K562 (cell line): ENCODE results near the gene MTPN. TPM values are rescaled to one million over a fixed set of nuclear protein-coding genes. Genes with fewer than 3 reads are reported as not detected.

ENCODE experiments used
- ATAC-seq: fragments of 200-7000 bp; cut with Tn5 transposase; 3 replicates; pipeline ENCODE4 v1.9.1; 2020; ENCODE audit warnings: moderate library complexity
- BruUV-seq: library from RNA; stranded (reverse); fragments of 400-500 nt; replicated peaks from 2 replicates; lab custom pipeline; 2021; lab: Mats Ljungman, UMichigan
- CTCF ChIA-PET: fragments of 300-600 bp; formaldehyde crosslinking; extraction: SDS; loops from one replicate; lab custom pipeline; 2021; ENCODE audit warnings: low intra/inter-chr PET ratio; lab: Yijun Ruan, JAX
- POLR2A ChIA-PET: fragments of 300-600, 350-650 bp; sonication (Branson Sonifier 250); formaldehyde crosslinking; extraction: SDS; loops from one replicate; lab custom pipeline; 2021; ENCODE audit warnings: antibody characterized with exemption, inconsistent platforms; lab: Yijun Ruan, JAX
- DNase-seq, 4 experiments: peaks; one replicate each; pipeline versions ENCODE4 v3.0.0 to v3.0.0-alpha.2; 2011 to 2018; ENCODE audit warnings: low spot score in 3 of 4, mixed read lengths in 3 of 4; ENCODE audit errors: extremely low read depth in 1 of 4
- FAIRE-seq: peaks from 2 replicates; lab custom pipeline; 2011; peaks lifted over from hg19 to GRCh38; lab: Jason Lieb, UNC
- H2AFZ ChIP-seq: 2 replicates; pipeline ENCODE4 v1.6.0; 2011; ENCODE audit warnings: low read depth, low read length, control low read depth, inconsistent platforms
- H3K27ac ChIP-seq: fragments of 200-600 bp; 3 replicates; pipeline ENCODE4 v1.8.0; 2011; ENCODE audit warnings: low read depth, mild to moderate bottlenecking, control low read depth, inconsistent platforms, low read length, moderate library complexity, mixed read lengths; ENCODE audit errors: extremely low read depth
- H3K27me3 ChIP-seq, 2 experiments: fragments of 300-600 bp in 1 of 2; 2 replicates in 1 of 2; 3 replicates in 1 of 2; pipeline versions ENCODE4 v1.6.0 to v1.8.0; 2011; ENCODE audit warnings: inconsistent platforms in 2 of 2, low read length in 2 of 2, mild to moderate bottlenecking in 1 of 2, mixed read lengths in 1 of 2, moderate library complexity in 1 of 2; ENCODE audit not compliant: control insufficient read depth in 2 of 2, insufficient read depth in 2 of 2
- H3K36me3 ChIP-seq: fragments of 300-600 bp; 3 replicates; pipeline ENCODE4 v1.8.0; 2011; ENCODE audit warnings: mild to moderate bottlenecking, low read length, inconsistent platforms; ENCODE audit not compliant: control insufficient read depth, insufficient read depth
- H3K4me1 ChIP-seq, 2 experiments: fragments of 200-600 bp in 1 of 2; replicated peaks in 1 of 2; 2 replicates in 1 of 2; 3 replicates in 1 of 2; pipeline versions ENCODE4 v1.5.1 to v1.8.0; 2011; ENCODE audit warnings: inconsistent platforms in 2 of 2, low read length in 2 of 2, mild to moderate bottlenecking in 1 of 2, mixed read lengths in 1 of 2, moderate library complexity in 1 of 2; ENCODE audit not compliant: control insufficient read depth in 2 of 2, insufficient read depth in 2 of 2
- H3K4me2 ChIP-seq: 2 replicates; pipeline ENCODE4 v1.6.1; 2011; ENCODE audit warnings: low read length, control low read depth, inconsistent platforms, mixed read lengths; ENCODE audit not compliant: insufficient read depth
- H3K4me3 ChIP-seq: fragments of 200-600 bp; sonication (generic), shearing (Covaris generic); 2 replicates; pipeline ENCODE4 v1.5.1; 2016; ENCODE audit warnings: control low read depth, inconsistent platforms
- H3K79me2 ChIP-seq: fragments of 200-600 bp; 3 replicates; pipeline ENCODE4 v1.8.0; 2011; ENCODE audit warnings: low read length, inconsistent platforms; ENCODE audit not compliant: control insufficient read depth, insufficient read depth
- H3K9ac ChIP-seq, 2 experiments: 2 replicates each; pipeline versions ENCODE4 v1.6.0 to v1.6.1; 2011; ENCODE audit warnings: low read depth in 2 of 2, low read length in 2 of 2, control low read depth in 1 of 2, inconsistent platforms in 1 of 2, mild to moderate bottlenecking in 1 of 2, mixed read lengths in 1 of 2; ENCODE audit not compliant: insufficient read depth in 1 of 2
- H3K9me1 ChIP-seq: one replicate; pipeline ENCODE4 v1.6.0; 2011; ENCODE audit warnings: inconsistent platforms, mild to moderate bottlenecking, low read length, moderate library complexity; ENCODE audit not compliant: control insufficient read depth, insufficient read depth
- H3K9me3 ChIP-seq: replicated peaks from 2 replicates; pipeline ENCODE4 v1.5.1; 2011; ENCODE audit warnings: low read depth, low read length, inconsistent platforms; ENCODE audit not compliant: control insufficient read depth, insufficient read depth
- H4K20me1 ChIP-seq: replicated peaks from 2 replicates; pipeline ENCODE4 v1.6.1; 2011; ENCODE audit warnings: low read length, inconsistent platforms, mixed read lengths; ENCODE audit not compliant: control insufficient read depth, insufficient read depth
- CCNT2 ChIP-seq: IDR thresholded peaks from 2 replicates; pipeline ENCODE4 v1.6.1; 2011; ENCODE audit warnings: borderline replicate concordance, low read depth, mild to moderate bottlenecking, moderate library complexity, mixed read lengths, low read length; ENCODE audit not compliant: insufficient read length; ENCODE audit errors: extremely low read depth
- E2F6 ChIP-seq, 2 experiments: IDR thresholded peaks; 2 replicates each; pipeline ENCODE4 v1.6.1; 2011; ENCODE audit warnings: borderline replicate concordance in 1 of 2, control low read depth in 1 of 2, low read depth in 1 of 2, low read length in 1 of 2, mild to moderate bottlenecking in 1 of 2, mixed read lengths in 1 of 2, moderate library complexity in 1 of 2; ENCODE audit not compliant: insufficient read depth in 1 of 2, insufficient read length in 1 of 2, poor library complexity in 1 of 2, severe bottlenecking in 1 of 2; ENCODE audit errors: extremely low read depth in 1 of 2
- FOXK2 ChIP-seq, 2 experiments: fragments of 450-650 bp; IDR thresholded peaks in 1 of 2; conservative IDR thresholded peaks in 1 of 2; 2 replicates each; pipeline ENCODE4 v1.6.1; 2016; ENCODE audit warnings: low read depth in 2 of 2, mild to moderate bottlenecking in 1 of 2
- JUNB ChIP-seq: fragments of 450-650 bp; formaldehyde crosslinking; conservative IDR thresholded peaks from 2 replicates; pipeline ENCODE4 v1.4.0; 2020; ENCODE audit warnings: mild to moderate bottlenecking
- NFIC ChIP-seq: fragments of 450-650 bp; IDR thresholded peaks from 2 replicates; pipeline ENCODE4 v1.6.1; 2017; ENCODE audit warnings: mild to moderate bottlenecking, inconsistent platforms
- PRDM10 ChIP-seq: fragments of 450-650 bp; IDR thresholded peaks from 2 replicates; pipeline ENCODE4 v1.6.1; 2018; ENCODE audit not compliant: partially characterized antibody
- XRCC5 ChIP-seq: fragments of 200-400 bp; formaldehyde crosslinking; IDR thresholded peaks from 2 replicates; pipeline ENCODE4 v1.6.1; 2017; ENCODE audit warnings: low read depth, mild to moderate bottlenecking, low read length
- ZBTB8A ChIP-seq: fragments of 450-650 bp; IDR thresholded peaks from 2 replicates; pipeline ENCODE4 v1.6.1; 2018; ENCODE audit warnings: mild to moderate bottlenecking, moderate library complexity; ENCODE audit not compliant: partially characterized antibody
- ZNF217 ChIP-seq: sonication (generic); formaldehyde crosslinking; IDR thresholded peaks from 2 replicates; pipeline ENCODE4 v1.8.0; 2022; ENCODE audit warnings: mild to moderate bottlenecking, missing genetic modification reagents
- WGBS: fragments of 100-300 bp; shearing (Covaris generic); methylation state at CpG from one replicate; pipeline ENCODE4 v1.1.6; 2016; ENCODE audit warnings: low coverage, mixed read lengths; ENCODE audit not compliant: insufficient coverage; ENCODE audit errors: missing lambda C conversion rate; 5-methylcytosine and 5-hydroxymethylcytosine counted together
- in situ Hi-C: fragments of 300-500 bp; cut with MboI; formaldehyde crosslinking; loops from 4 replicates; pipeline ENCODE4 v1.15.0; 2018; ENCODE audit warnings: inconsistent platforms, mixed read lengths
- intact Hi-C: fragments of 100-400 bp; cut with micrococcal nuclease; formaldehyde crosslinking; loops from 2 replicates; pipeline ENCODE4 v1.14.2; 2022
- polyA plus RNA-seq, 8 experiments: library from polyadenylated mRNA; depleted of rRNA in 4 of 8; stranded (reverse) in 5 of 8; unstranded in 3 of 8; fragments of >200 nt; fragmentation: Nextera tagmentation in 2 of 8; fragmentation: Illumina TruSeq in 1 of 8; extraction: Ambion mirVana in 2 of 8; extraction: Trizol in 1 of 8; gene quantifications; 2 replicates each; pipeline versions ENCODE4 v1.2.1 to v1.2.3, GENCODE V29; 2011 to 2014; ENCODE audit warnings: inconsistent platforms in 1 of 8, missing spikeins in 1 of 8
- total RNA-seq, 7 experiments: library from RNA; depleted of rRNA in 6 of 7; stranded (reverse); fragments of >200 nt in 6 of 7; fragmentation: Illumina TruSeq in 2 of 7; extraction: Trizol in 2 of 7; gene quantifications; 2 replicates each; pipeline versions ENCODE4 v1.2.1 to v1.2.3, GENCODE V29; 2011 to 2021; ENCODE audit warnings: low replicate concordance in 1 of 7

The MTPN gene
- total and polyA plus RNA-seq, 9 of the 15 experiments (the other 6 are each of a cell fraction or from before 2014, with no cell fraction given) = 68.5 to 261 (median 156) TPM

DNA sequence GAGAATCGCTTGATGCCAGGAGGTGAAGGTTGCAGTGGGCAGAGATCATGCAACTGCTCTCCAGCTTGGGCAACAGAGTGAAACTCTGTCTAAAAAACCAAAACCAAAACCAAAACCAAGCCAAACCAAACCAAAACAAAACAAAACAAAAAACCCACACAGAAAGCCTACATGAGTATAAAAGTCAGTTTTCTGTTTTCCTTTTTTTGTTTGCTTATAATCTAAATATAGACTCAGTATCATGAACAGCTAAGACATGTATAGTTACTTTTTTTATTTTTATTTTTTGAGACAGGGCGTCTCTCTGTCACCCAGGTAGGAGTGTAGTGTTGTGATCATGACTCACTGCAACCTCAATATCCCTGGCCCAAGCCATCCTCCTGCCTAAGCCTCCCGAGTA lies 16.8 kb upstream of the MTPN start:
- H3K9me3 ChIP-seq = no peaks in the 10 kb centered on the region
- no peaks in the 10 kb centered on the region for H3K79me2 ChIP-seq
- no peak for FAIRE-seq
- H3K36me3 ChIP-seq = no peaks in the 10 kb centered on the region
- no peak for DNase-seq
- H3K27me3 ChIP-seq = no peaks in the 10 kb centered on the region
- peaks cover 4 to 25% of the 10 kb centered on the region in 2 experiments; a peak in 3 of 5 replicates for H3K4me1 ChIP-seq
- BruUV-seq = no TSS peak
- 51% methylated on average over 3 of the region's 3 CpGs for WGBS
- ChIA-PET POLR2A (interaction anchor here (1.1 to 1.5 kb wide), 3 partner anchors 9 to 92 kb away, joined by 3 to 5 read pairs (median 3); partner anchors contain the start of gene MTPN), CTCF (no interaction called here)
- no peak overlapping the region for H2AFZ ChIP-seq
- in situ Hi-C loops = no loop called here
- H3K27ac ChIP-seq = no peak overlapping the region
- H4K20me1 ChIP-seq = no peaks in the 10 kb centered on the region
- intact Hi-C loops = no loop called here
- H3K9ac ChIP-seq = no peak overlapping the region
- no peak for ATAC-seq
- TF ChIP-seq XRCC5 = no peak
- no peak for TF ChIP-seq CCNT2
- TF ChIP-seq ZNF217 (CRISPR knock-in tag) = no peak
- H3K4me3 ChIP-seq = no peak overlapping the region
- H3K4me2 ChIP-seq = no peak overlapping the region
- no peaks in the 10 kb centered on the region for H3K9me1 ChIP-seq

- BruUV-seq = no TSS peak
- CTCF ChIA-PET = no interaction called here
- Histone ChIP-seq H3K9ac (peak overlapping the region in 1 of 2 experiments; percentile 8; a peak in 1 of 4 replicates), H3K4me2 (no peak overlapping the region), H3K27me3 (no peaks in the 10 kb centered on the region), H2AFZ (0 out of 2 replicates have a peak overlapping the region, but pooled peaks have one; percentile 5), H3K79me2 (no peaks in the 10 kb centered on the region), H3K4me3 (no peak overlapping the region), H4K20me1 (no peaks in the 10 kb centered on the region), H3K36me3 (no peaks in the 10 kb centered on the region), H3K4me1 (peaks cover 4 to 25% of the 10 kb centered on the region in 2 experiments; a peak in 3 of 5 replicates), H3K9me3 (no peaks in the 10 kb centered on the region), H3K27ac (no peak overlapping the region), H3K9me1 (no peaks in the 10 kb centered on the region)
- FAIRE-seq (no peak), ATAC-seq (no peak), DNase-seq (no peak)
- POLR2A ChIA-PET = interaction anchor here (1.0 to 1.8 kb wide), 3 partner anchors 9 to 34 kb away, joined by 3 to 9 read pairs (median 5); no protein-coding TSS in a partner anchor
- in situ Hi-C loops (no loop called here), intact Hi-C loops (no loop called here)
- WGBS = 87% methylated on average over 2 of the region's 2 CpGs
- no peak for TF ChIP-seq PRDM10
- no peak for TF ChIP-seq E2F6 (IDR thresholded peaks at IDR 0.05; ENCODE audit: borderline replicate concordance in 1 of 2, extremely low read depth in 1 of 2, insufficient read depth in 1 of 2, insufficient read length in 1 of 2, low read depth in 1 of 2, low read length in 1 of 2, poor library complexity in 1 of 2, severe bottlenecking in 1 of 2)
- peak; percentile 56 for TF ChIP-seq NFIC
- TF ChIP-seq ZBTB8A = no peak
- no peak for TF ChIP-seq FOXK2 (conservative IDR thresholded peaks at IDR 0.05 in 1 of 2, IDR thresholded peaks at IDR 0.05 in 1 of 2; ENCODE audit: low read depth in 2 of 2)
- no peak for TF ChIP-seq JUNB (CRISPR knock-in tag)
Observed at GRCh38 chr7:135991906-135992305, 14.7 kb upstream of the MTPN start.
